HG03159 (cell line): ENCODE results near the gene CXCL9.
"Not testable (repeated sequence)": the region's sequence is repeated elsewhere in the genome, so short reads cannot be mapped to it uniquely, and the experiment has no call there.

Experiments
- ATAC-seq: cut with Tn5 transposase; IDR thresholded peaks from one replicate; pipeline ENCODE4 v1.9.1; 2021; ENCODE audit warnings: mild to moderate bottlenecking, moderate library complexity; ENCODE audit not compliant: unreplicated experiment

CXCL9 gene

GRCh38 chr4:76007089-76007862, at the start of gene CXCL9:
Gene CXCL9 (minus strand): TSS chr4:76007509. CDS start chr4:76007449, 60 bp downstream.
- no peak for ATAC-seq

GRCh38 chr4:76055421-76055820, 48.1 kb upstream of the CXCL9 start:
- no peak for ATAC-seq

GRCh38 chr4:76055016-76055415, 47.7 kb upstream of the CXCL9 start:
- ATAC-seq = peak; percentile 99

- ATAC-seq = no peak
Measured at GRCh38 chr4:76053730-76054129, 46.4 kb upstream of the CXCL9 start.

- ATAC-seq = not testable (repeated sequence)
Measured at GRCh38 chr4:76050560-76051050, 43.3 kb upstream of the CXCL9 start.

- ATAC-seq = not testable (repeated sequence)
Measured at GRCh38 chr4:76049860-76050416, 42.6 kb upstream of the CXCL9 start.

GRCh38 chr4:76044686-76045085, 37.4 kb upstream of the CXCL9 start:
- ATAC-seq = not testable (repeated sequence)

- not testable (repeated sequence) for ATAC-seq
Measured at GRCh38 chr4:76043306-76043705, 36.0 kb upstream of the CXCL9 start.

- not testable (repeated sequence) for ATAC-seq
Measured at GRCh38 chr4:76042241-76042998, 35.1 kb upstream of the CXCL9 start.

GRCh38 chr4:76036855-76037254, 29.5 kb upstream of the CXCL9 start:
- ATAC-seq = no peak

- ATAC-seq = no peak
Measured at GRCh38 chr4:76035799-76036380, 28.6 kb upstream of the CXCL9 start, which contains the start of gene CXCL11. Gene CXCL11 (minus strand): TSS chr4:76036070. CDS start chr4:76035987, 83 bp downstream.

- ATAC-seq = no peak
Measured at GRCh38 chr4:76035141-76035540, 27.8 kb upstream of the CXCL9 start.

- no peak for ATAC-seq
Measured at GRCh38 chr4:76029300-76029699, 22.0 kb upstream of the CXCL9 start.

GRCh38 chr4:76028350-76028765, 21.0 kb upstream of the CXCL9 start:
- ATAC-seq = no peak

- no peak for ATAC-seq
Measured at GRCh38 chr4:76024065-76024464, 16.8 kb upstream of the CXCL9 start.

GRCh38 chr4:76023389-76023788, 16.1 kb upstream of the CXCL9 start, which contains the start of gene CXCL10:
Gene CXCL10 (minus strand): TSS chr4:76023497. CDS start chr4:76023431, 66 bp downstream.
- ATAC-seq = no peak

- no peak for ATAC-seq
Measured at GRCh38 chr4:76022677-76023076, 15.4 kb upstream of the CXCL9 start.

- ATAC-seq = no peak
Measured at GRCh38 chr4:76022031-76022430, 14.7 kb upstream of the CXCL9 start.

GRCh38 chr4:76017056-76017686, 9.9 kb upstream of the CXCL9 start:
- no peak for ATAC-seq

- ATAC-seq = peak; percentile 48
Measured at GRCh38 chr4:76016393-76016792, 9.1 kb upstream of the CXCL9 start.
